HG03196 (cell line): ENCODE measurements around the gene RASA2.
"Not testable (repeated sequence)": the region's sequence is repeated elsewhere in the genome, so short reads cannot be mapped to it uniquely, and the experiment has no call there.

ENCODE experiments used
- ATAC-seq: cut with Tn5 transposase; IDR thresholded peaks from one replicate; pipeline ENCODE4 v1.9.1; 2021; ENCODE audit not compliant: unreplicated experiment

The RASA2 gene

DNA sequence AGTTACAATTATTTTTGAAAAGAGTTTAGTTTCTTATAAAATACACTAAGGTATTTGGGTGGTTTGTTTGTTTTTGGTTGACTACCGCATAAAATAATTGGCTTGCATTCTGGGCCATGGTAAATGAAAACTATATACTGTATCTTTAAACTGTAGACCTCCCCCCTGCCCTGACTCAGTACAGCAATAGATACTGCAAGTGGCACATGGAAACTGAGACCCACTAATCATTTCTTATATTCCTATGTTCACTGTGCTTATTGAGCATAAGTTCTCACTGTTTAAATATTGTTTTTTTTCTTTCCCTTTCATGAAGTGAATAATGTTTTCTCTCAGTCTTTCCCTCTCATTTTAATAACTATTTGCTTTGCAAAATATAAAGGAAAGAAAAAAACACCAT, 45.8 kb downstream of the RASA2 start:
- no peak for ATAC-seq

DNA sequence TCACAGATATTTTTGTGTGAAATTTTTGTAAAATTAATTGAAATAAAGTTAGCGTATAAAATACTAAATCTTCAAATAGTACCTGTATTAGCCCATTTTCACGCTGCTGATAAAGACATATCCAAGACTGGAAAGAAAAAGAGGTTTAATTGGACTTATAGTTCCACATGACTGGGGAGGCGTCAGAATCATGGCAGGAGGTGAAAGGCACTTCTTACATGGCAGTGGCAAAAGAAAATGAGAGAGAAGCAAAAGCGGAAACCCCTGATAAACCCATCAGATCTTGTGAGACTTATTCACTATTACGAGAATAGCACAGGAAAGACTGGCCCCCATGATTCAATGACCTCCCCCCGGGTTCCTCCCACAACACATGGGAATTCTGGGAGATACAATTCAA, 49.2 kb downstream of the RASA2 start:
- not testable (repeated sequence) for ATAC-seq

DNA sequence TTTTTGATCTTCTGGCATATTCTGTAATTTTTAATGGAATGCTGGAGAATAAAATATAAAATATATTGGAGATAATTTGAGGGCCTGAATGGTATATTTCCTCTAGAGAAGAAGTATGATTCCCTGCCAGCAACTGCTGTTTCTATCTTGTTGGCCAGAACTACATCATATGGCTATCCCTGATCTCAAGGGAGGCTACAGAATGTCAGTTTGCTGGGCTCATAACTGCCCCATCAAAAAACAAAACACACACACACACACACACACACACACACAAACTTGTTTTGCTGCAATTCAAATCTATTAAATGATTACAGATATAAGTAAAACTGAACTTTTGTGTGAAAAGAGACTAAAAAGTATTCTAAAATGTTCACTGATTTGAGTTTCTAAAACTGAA, 51.0 kb downstream of the RASA2 start:
- ATAC-seq, result no peak

DNA sequence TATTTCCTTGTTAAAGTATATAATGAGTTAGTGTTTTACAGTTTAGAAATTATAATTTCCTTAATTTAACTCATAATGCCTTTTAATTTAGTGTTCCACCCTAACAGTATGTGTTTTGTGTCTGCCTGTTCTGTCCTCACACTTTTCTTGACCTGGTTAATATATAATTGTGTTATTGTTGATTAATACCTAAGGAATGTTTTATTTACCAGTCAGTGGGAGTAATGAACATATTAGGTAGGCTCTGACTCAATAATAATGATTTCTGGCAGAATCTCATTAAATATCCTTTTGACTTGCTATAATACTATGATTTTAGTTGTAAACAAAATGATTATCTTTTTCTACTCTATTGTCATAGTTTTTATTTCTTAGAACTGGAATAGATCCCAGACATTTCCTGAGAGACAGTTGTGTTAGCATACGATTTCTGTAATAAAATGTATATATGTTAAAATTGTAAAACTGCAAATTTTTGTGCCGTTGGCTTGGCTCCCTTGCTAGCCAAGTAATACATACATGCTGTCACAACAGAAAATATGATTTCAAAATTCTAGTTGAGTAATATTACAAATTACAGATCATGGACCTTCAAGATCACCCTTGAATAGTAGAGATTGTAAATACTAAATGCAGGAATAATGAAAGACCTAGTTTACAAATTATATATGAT, 51.9 kb downstream of the RASA2 start:
- no peak for ATAC-seq

DNA sequence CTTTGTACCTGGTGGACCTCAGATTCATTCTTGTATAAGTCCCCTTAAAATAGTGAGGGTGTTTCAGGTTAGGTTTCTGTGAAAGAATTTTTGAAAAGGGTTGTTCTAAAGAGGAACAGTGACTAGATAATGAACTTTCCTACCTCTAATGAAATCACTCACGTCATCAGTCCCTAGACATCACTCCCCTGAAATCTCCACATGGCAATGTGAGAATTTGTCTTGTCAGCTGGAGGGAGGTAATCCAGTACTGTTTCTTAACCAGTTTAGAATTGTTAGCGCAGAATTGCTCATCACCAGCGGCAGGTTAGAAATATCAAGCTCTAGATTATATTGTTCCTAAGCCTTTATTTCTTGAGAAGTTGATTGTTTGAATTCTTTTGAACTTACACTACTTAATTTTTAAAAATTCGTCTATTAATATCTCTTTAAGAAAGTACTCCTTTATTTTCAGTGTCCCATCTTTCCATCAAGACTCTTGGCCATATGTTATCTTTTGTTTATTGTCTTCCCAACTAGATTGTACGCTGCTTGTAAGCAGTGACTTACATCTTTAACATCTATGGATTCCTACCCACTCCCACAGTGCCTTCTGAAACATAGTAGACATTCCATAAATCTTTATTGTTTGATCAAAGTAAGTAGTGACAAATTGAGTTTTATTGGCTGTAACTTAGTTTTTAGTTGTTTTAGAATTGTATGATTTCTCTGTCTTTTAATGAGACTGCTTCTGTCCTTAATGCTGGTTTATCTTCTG, 52.8 kb downstream of the RASA2 start:
- no peak for ATAC-seq

DNA sequence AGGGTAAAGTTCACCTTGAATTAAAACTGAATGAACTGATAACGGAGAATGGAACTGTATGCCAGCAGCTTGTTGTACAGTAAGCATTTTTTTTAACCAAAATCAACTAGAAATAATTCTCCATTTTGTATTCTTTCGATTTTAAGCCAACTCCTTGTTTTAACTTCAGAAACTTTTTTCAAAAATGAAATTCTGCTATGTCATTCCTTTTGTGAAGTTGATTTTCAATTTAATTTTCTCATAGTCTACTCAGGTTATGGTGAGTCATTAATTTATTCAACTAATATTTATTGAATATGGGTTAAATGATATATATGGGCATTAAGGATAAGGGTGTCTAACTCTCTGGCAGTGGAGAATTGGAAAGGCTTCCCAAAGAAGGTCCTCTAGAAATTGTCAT, 53.7 kb downstream of the RASA2 start:
- ATAC-seq, result no peak

DNA sequence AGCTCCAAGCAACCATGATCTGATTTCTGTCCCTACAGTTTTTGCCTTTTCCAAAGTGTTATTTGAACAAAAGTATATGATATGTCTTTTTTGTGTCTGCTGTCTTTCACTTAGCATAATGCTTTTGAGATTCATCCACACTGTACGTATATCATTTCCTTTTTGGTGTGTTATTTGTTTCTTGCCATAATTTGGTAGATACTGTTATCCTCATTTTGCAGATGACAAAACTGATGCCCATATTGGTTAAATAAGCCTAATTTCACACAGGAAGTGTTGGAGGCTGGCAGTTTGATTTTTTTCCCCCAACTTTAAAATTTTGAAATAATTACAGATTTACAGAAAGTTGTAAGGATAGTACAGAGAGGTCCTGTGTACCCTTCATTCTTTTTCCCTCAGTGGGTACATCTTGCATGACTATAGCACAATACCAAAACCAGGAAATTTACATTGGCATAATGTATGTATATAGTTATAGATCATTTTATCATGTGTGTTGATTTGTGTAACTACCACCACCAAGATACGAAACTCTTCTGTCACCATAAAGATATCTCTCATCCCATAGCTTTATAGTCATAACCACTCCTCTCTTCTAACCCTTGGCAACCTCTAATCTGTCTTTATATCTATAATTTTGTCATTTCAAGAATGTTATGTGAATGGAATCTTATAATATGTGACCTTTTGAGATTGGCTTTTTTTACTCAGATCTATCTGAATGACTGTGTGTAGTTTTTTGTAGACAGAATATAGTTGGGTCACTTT, 55.6 kb downstream of the RASA2 start:
- ATAC-seq, result no peak

DNA sequence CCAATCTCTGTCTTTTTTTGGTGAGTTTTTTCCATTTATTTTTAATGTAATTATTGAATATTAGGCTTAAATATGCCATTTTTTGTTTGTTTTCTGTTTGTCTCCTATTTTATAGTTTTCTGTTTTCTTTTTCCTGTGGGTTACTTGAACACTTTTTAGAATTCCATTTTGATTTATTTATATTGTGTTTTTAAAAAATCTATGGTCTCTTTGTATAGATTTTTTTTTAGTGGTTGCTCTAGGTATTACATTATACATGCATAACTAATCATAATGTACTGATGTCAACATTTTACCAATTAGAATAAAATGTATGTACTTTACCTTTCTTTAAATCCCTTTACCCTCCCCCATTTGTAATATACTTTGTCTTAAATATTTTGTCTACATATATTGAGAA, 56.2 kb downstream of the RASA2 start:
- no peak for ATAC-seq

DNA sequence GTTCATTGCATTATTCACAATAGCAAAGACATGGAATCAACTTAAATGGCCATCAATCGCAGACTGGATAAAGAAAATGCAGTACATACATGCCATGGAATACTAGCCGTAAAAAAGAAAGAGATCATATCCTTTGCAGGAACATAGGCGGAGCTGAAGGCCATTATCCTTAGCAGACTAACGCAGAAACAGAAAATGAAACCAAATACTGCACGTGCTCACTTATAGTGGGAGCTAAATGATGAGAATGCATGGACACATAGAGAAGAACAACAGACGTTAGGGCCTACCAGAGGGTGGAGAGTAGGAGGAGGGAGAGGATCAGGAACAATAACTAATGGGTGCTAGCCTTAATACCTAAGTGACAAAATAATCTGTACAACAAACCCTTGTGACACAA, 57.9 kb downstream of the RASA2 start:
- ATAC-seq, result no peak

DNA sequence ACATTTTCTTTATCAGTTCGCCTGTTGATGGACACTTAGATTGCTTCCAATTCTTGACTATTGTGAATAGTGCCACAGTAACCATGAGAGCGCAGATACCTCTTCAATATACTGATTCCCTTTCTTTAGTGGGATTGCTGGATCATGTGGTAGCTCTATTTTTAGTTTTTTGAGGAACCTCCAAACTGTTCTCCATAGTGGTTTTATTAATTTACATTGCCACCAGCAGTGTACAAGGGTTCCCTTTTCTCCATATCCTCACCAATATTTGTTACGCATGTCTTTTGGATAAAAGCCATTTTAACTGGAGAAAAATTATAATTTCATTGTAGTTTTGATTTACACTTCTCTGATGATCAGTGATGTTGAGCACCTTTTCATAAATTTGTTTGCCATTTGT, 59.3 kb downstream of the RASA2 start:
- ATAC-seq, result no peak

DNA sequence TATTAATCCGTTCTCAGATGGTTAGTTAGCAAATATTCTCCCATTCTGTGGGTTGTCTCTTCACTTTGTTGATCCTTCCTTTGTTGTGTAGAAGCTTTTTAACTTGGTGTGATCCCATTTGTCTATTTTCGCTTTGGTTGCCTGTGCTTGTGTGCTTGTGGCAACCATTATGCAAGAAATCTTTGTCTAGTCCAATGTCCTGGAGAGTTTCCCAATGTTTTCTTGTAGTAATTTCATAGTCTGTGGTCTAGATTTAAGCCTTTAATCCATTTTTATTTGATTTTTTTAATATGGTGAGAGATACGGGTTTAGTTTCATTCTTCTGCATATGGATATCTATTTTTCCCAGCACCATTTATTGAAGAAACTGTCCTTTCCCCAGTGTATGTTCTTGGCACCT, 59.8 kb downstream of the RASA2 start:
- no peak for ATAC-seq

DNA sequence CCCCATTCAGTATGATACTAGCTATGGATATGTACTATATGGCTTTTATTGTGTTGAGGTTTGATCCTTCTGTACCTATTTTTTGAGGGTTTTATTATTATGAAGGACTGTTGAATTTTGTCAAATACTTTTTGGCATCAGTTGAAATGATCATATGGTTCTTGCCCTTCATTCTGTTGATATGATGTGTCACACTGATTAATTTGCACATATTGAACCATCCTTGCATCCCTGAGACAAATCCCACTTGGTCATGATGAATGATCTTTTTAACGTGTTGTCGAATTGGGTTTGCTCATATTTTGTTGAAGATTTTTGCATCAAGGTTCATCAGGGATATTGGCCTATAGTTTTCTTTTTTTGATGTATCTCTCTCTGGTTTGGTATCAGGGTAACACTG, 61.0 kb downstream of the RASA2 start:
- no peak for ATAC-seq

DNA sequence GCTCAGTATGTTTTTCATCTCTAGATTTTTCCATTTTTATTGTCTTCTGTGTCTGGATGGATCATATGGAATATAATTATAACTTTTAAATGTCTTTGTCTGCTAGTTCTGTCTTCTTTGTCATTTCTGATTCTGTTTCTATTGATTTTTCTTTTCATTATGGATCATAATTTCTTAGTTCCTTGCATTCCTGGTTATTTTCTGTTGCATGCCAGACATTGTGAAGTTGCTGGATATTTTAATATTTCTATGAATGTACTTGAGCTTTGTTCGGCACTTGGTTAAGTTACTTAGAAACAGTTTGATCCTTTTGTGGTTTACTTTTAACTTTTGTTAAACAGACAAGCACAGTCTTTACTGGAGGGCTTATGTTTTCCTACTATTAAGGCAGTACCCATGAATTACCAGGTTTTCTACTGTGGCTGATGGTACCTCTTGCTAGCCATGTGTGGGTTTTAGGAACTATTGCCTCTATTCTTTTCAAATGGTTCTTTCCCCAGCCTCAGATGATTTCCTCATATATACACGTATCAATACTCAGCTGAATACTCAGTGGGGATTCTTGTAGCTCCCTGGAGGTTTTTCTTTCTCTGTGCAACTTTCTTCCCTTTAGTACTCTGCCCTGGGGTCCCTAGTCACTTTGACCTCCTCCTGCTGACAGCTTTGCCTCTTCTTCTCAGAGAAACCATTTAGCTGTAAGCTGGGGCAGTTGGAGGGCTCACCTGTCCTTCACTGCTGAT, 64.3 kb downstream of the RASA2 start:
- ATAC-seq, result no peak

DNA sequence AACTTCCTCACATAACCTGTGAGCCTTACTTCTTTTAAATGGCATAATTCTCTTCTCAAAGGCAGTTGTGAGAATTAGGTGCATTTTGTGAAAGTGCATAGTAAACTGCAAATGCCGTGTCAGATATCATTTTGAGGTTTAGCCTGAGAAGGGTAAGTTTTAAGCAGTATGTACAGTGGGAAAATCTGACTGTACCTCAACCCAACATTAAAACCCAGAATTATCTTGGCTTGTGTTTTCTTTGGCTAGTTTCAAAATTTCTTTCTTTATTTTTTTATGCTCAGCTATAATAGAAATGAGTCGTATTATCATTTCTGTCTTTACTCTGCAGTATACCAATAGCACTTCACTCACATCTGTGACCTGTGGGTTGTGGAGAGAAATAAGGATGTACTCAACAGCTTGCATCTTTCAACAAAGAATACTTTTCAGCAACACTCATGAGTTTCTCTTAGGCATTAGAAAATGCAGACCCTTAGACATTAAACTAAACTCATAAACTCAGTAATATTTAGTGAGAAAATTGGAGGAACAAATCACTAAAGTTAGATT, 65.7 kb downstream of the RASA2 start:
- no peak for ATAC-seq

DNA sequence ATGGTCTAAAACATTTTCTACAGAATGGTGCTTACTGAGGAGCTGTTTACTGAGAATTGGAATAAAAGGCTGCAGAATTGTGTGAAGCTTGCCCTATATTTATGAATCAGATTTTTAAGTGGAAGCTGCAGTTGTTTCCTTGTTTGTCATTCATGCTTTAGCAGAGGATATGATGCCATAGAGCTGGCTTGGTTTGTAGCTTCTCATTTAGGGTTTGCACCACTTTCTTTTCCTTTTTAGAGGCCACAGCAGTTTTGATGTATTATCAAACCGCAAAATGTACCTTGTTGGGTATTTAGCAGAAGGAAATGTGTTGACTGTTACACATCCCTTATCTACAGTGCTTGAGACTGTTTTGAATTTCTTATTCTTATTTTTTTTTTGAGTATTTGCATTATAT, 66.2 kb downstream of the RASA2 start:
- no peak for ATAC-seq

DNA sequence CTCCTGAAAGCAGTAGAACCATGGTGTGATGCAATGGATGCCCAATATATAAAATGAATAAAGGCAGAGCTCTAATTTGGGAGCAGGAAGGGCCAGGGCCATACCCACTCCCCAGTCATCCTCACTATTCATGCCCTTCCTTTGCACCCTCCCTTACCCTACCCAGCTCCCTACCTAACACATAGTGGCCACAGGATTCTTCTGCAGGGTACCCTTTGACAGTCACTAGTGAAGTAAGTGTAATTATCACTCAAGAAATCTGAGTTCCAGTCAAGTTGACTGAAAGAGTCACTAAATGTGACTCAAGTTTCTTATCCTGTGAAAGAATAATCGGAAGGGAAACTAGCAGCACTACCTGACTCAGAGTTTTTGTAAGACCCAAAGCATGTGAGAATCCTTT, 69.2 kb downstream of the RASA2 start:
- ATAC-seq, result no peak

DNA sequence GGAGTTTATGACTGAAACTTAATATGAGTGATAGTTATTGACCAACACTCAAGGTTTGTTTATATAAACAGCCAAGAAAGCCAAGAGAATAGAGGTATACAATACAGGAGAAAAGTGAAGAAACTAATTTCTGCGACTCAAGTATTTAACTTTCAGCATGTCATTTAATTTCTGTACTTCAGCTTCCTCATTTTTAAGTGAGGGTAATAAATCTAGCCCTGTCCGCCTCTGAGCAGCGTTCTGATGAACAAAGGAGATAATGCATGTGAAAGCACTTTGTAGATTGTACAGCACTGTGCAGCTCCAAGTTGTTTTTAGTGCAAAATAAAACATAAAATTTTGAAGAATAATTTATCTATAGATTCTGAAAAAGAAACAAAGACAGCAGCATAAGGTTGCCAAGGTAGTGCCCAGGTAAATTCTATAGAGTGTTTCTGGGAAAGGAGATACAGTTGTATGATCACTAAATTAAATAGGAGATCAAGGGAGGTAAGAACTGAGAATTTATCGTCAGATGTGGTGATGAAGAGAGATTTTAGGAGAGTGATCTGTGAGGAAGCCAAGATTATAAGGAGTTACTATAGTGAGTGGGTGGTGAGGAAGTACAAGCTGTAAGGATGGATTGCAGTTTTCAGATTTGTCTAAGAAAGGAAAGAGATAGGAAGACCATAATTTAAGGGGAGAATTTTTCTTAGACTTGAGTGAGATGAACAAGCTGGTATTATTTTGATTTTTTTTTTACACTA, 71.3 kb downstream of the RASA2 start:
- ATAC-seq, result no peak

DNA sequence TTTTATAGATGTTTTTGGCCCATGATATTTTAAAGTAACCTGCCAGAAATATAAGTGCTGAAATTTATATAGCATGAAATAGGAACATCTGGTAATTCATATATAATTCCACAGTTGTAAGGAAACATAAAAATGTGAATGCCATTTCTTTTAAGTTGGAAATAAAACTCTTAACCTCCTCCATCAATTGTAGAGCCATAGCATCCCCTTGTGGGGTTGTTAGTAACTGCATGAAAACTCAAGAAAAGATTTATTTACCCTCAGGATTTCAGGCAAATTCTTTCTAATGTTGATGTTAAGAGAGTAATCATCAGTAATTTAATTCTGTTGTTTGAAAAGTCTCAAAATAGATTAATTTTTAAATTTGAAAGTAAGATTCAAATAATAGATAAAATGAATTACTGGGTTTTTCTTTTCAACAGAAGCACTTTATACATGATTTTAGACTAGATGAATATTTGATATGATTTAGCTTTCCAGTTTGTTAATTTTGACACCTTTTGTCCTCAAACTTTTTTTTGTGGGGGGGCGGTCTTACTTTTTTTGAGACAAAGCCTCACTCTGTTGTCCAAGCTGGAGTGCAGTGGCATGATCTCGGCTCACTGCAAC, 74.7 kb downstream of the RASA2 start:
- ATAC-seq, result no peak

DNA sequence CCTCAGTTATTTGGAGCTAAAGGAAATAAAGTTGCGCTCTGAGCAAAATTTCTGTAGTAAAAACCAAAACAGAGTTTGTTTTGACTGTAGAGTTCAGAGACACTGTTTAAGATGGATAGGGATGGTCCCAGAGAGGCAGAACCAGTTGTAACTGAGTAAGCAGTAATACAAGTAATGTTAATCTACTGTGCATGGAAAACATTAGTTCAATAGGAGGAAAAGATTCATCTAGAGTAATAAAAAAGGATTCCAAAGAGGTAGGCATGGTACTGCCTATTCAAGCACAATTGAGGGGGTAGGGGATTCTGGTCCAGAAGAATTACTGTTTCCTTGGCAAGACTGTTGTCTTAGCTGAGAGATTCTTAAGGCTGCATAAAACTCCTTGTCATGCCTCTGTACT, 77.4 kb downstream of the RASA2 start:
- no peak for ATAC-seq

DNA sequence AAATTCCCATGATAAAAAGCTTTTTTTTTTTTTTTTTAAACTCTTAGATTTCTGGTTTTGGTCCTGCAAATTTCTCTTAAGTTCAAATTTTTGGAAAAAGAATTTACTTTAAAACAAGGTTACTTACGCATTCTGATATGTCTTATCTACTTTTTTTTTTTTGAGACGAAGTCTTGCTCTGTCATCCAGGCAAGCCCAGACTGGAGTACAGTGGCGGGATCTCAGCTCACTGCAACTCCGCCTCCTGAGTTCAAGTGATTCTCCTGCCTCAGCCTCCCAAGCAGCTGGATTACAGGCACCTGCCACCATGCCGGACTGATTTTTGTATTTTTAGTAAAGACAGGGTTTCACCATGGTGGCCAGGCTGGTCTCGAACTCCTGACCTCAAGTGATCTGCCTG, 83.2 kb downstream of the RASA2 start:
- ATAC-seq, result no peak
